ENCODE measurements around the gene CSNK2A2.

DNA sequence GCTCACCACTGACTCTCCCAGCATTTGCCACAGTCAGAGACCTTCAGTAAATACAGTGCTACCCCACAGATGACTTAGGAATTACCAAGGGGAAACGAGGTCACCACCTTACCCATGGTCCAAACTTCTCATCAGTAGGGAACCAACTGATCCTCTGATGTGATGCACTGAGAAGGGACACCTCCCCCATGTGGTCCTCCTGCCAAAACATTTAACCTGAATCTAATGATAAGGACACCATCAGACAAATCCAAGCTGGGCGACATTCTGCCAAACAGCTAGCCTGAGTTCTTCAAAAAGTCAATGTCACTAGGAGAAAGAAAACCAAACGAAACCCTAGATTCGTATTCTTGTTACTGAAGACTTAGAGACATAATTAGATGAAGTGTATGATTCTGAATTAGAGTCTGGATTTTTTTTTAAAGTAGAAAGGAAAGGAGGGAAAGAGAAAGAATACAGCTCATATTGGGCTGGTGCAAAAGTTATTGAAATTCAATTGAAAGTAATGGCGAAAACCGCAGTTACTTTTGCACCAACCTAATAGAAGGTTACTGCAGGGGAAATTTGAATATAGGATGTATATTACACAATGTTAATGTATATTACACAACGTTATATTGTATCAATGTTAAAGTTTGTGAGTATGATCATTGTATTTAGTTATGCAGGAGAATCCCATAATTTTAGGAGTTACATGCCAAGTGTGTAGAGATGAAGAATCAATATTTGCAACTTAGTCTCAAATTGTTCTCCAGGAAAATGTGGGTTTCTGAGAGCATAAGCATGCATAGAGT is 2.3 kb upstream of the CSNK2A2 start:
- TF ChIP-seq, protein P1, sequence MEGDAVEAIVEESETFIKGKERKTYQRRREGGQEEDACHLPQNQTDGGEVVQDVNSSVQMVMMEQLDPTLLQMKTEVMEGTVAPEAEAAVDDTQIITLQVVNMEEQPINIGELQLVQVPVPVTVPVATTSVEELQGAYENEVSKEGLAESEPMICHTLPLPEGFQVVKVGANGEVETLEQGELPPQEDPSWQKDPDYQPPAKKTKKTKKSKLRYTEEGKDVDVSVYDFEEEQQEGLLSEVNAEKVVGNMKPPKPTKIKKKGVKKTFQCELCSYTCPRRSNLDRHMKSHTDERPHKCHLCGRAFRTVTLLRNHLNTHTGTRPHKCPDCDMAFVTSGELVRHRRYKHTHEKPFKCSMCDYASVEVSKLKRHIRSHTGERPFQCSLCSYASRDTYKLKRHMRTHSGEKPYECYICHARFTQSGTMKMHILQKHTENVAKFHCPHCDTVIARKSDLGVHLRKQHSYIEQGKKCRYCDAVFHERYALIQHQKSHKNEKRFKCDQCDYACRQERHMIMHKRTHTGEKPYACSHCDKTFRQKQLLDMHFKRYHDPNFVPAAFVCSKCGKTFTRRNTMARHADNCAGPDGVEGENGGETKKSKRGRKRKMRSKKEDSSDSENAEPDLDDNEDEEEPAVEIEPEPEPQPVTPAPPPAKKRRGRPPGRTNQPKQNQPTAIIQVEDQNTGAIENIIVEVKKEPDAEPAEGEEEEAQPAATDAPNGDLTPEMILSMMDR (IDR thresholded peaks at IDR 0.05; ENCODE audit: insufficient read depth, low read length, poor library complexity, severe bottlenecking): no peak
- TF ChIP-seq EZH2phosphoT487 (conservative IDR thresholded peaks at IDR 0.05; ENCODE audit: low read length): no peak
